Fibroblast of pulmonary artery (primary cell): ENCODE data around the gene LRWD1.
"Not testable (repeated sequence)": the region's sequence is repeated elsewhere in the genome, so short reads cannot be mapped to it uniquely, and the experiment has no call there.

Source experiments
- DNase-seq: peaks from one replicate; pipeline ENCODE4 v3.0.0-alpha.2; 2010; ENCODE audit warnings: low read depth
- H3K4me3 ChIP-seq: replicated peaks from 2 replicates; pipeline ENCODE4 v1.5.1; 2011; ENCODE audit warnings: low read depth, mild to moderate bottlenecking, control low read depth, low read length, moderate library complexity

The LRWD1 gene

GRCh38 chr7:102512642-102513221 lies 47.9 kb downstream of the LRWD1 start:
- peak; percentile 76 for DNase-seq

GRCh38 chr7:102514881-102515721 lies 50.3 kb downstream of the LRWD1 start:
- not testable (repeated sequence) for H3K4me3 ChIP-seq, DNase-seq

More at GRCh38 chr7:102512642-102513221, 47.9 kb downstream of the LRWD1 start:
- peak overlapping the region; percentile 27 for H3K4me3 ChIP-seq

GRCh38 chr7:102515889-102516288 lies 51.1 kb downstream of the LRWD1 start:
- H3K4me3 ChIP-seq, DNase-seq: not testable (repeated sequence)

GRCh38 chr7:102516951-102517350 lies 52.2 kb downstream of the LRWD1 start:
- H3K4me3 ChIP-seq, DNase-seq: not testable (repeated sequence)

- not testable (repeated sequence) for DNase-seq, H3K4me3 ChIP-seq
Observed at GRCh38 chr7:102517550-102518147, 52.9 kb downstream of the LRWD1 start, which contains the start of gene RASA4B. TSS of gene RASA4B (minus strand) at chr7:102517777. CDS start at chr7:102517710, 67 bp downstream.

GRCh38 chr7:102520797-102521196 lies 56.0 kb downstream of the LRWD1 start:
- H3K4me3 ChIP-seq, DNase-seq: not testable (repeated sequence)
